ENCODE data around the gene CLRN3.

CLRN3 gene

GRCh38 chr10:127919418-127920271 lies 26.9 kb upstream of the CLRN3 start:
- no peak for DNase-seq (ENCODE audit: low read depth)

GRCh38 chr10:127918572-127918971 lies 25.8 kb upstream of the CLRN3 start:
- no peak for DNase-seq (ENCODE audit: low read depth)

GRCh38 chr10:127916826-127917225 lies 24.1 kb upstream of the CLRN3 start:
- no peak for DNase-seq (ENCODE audit: low read depth)

GRCh38 chr10:127915324-127915723 lies 22.6 kb upstream of the CLRN3 start:
- DNase-seq (ENCODE audit: low read depth), result no peak

- no peak for DNase-seq (ENCODE audit: low read depth)
These were observed 20.6 kb upstream of the CLRN3 start for GRCh38 chr10:127913368-127913759.

- DNase-seq (ENCODE audit: low read depth), result no peak
These were observed 20.0 kb upstream of the CLRN3 start for GRCh38 chr10:127912607-127913367.

- DNase-seq (ENCODE audit: low read depth), result no peak
These were observed 19.1 kb upstream of the CLRN3 start for GRCh38 chr10:127911867-127912257.

- no peak for DNase-seq (ENCODE audit: low read depth)
These were observed 18.6 kb upstream of the CLRN3 start for GRCh38 chr10:127911218-127911866.

GRCh38 chr10:127910464-127910770 lies 17.7 kb upstream of the CLRN3 start:
- no peak for DNase-seq (ENCODE audit: low read depth)

- DNase-seq (ENCODE audit: low read depth), result no peak
These were observed 17.1 kb upstream of the CLRN3 start for GRCh38 chr10:127909716-127910463.

- no peak for DNase-seq (ENCODE audit: low read depth)
These were observed 16.2 kb upstream of the CLRN3 start for GRCh38 chr10:127908959-127909267.

GRCh38 chr10:127908106-127908958 lies 15.6 kb upstream of the CLRN3 start:
- DNase-seq (ENCODE audit: low read depth), result no peak

GRCh38 chr10:127907411-127908105 lies 14.8 kb upstream of the CLRN3 start:
- DNase-seq (ENCODE audit: low read depth), result no peak

- no peak for DNase-seq (ENCODE audit: low read depth)
These were observed 14.0 kb upstream of the CLRN3 start, which contains the start of gene PTPRE for GRCh38 chr10:127906548-127907377. Gene PTPRE, plus strand, starts transcription at chr10:127907103. Its CDS starts 133,779 bp downstream, at chr10:128040882.

GRCh38 chr10:127905848-127906261 lies 13.1 kb upstream of the CLRN3 start:
- DNase-seq (ENCODE audit: low read depth), result no peak

- DNase-seq (ENCODE audit: low read depth), result no peak
These were observed 12.5 kb upstream of the CLRN3 start for GRCh38 chr10:127905001-127905847.

- DNase-seq (ENCODE audit: low read depth), result no peak
These were observed 11.7 kb upstream of the CLRN3 start for GRCh38 chr10:127904311-127905000.

GRCh38 chr10:127903789-127904188 lies 11.0 kb upstream of the CLRN3 start:
- DNase-seq (ENCODE audit: low read depth), result no peak
